Astrocyte (in vitro differentiated cells and primary cell): ENCODE data around the gene CYP2E1.
"Not testable (repeated sequence)": the region's sequence is repeated elsewhere in the genome, so short reads cannot be mapped to it uniquely, and the experiment has no call there.

Experiments
- EZH2 ChIP-seq: IDR thresholded peaks from 2 replicates; pipeline ENCODE4 v1.6.1; 2012; ENCODE audit warnings: mild to moderate bottlenecking, low read length, inconsistent platforms; ENCODE audit not compliant: insufficient read depth
- TF ChIP-seq, protein P1 (sequence below): IDR thresholded peaks from 2 replicates; pipeline ENCODE4 v1.5.1; 2011; ENCODE audit warnings: low read depth, mild to moderate bottlenecking, inconsistent platforms, low read length, moderate library complexity; ENCODE audit not compliant: insufficient read depth

DNA sequence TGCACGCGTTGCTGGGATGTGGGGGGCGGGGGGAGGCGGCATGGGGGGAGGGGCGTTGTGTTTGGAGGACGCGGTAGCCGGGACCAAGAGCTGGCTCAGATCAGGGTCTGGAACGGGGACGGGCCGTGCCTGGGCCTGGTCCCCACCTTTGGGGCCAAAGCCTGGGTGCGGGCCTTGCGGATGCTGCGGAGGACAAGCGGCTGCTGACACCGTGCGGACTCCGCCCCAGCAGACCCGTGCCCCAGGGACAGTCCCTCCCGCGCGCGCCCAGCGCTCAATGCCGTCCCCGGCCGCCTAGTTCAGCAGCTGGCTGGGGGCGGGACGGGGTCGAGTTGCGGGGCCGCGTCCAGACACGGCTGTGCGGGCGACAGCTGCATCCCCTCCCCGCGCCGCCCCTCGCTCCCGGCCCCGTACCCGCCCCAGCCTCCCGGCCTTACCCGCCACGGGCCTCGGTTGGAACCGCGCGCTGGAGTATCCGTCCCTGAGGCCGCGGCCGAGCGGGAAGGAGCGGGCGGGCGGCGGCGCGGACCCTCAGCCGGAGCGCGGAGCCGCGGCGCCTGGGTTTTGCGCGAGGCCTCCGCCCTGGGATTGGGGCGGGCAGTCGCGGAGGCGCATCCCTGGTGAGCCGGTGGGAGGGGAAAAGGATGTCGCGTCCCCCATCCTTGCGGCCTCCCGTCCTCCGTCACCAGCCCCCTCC, 41.8 kb downstream of the CYP2E1 start:
- TF ChIP-seq, protein P1, sequence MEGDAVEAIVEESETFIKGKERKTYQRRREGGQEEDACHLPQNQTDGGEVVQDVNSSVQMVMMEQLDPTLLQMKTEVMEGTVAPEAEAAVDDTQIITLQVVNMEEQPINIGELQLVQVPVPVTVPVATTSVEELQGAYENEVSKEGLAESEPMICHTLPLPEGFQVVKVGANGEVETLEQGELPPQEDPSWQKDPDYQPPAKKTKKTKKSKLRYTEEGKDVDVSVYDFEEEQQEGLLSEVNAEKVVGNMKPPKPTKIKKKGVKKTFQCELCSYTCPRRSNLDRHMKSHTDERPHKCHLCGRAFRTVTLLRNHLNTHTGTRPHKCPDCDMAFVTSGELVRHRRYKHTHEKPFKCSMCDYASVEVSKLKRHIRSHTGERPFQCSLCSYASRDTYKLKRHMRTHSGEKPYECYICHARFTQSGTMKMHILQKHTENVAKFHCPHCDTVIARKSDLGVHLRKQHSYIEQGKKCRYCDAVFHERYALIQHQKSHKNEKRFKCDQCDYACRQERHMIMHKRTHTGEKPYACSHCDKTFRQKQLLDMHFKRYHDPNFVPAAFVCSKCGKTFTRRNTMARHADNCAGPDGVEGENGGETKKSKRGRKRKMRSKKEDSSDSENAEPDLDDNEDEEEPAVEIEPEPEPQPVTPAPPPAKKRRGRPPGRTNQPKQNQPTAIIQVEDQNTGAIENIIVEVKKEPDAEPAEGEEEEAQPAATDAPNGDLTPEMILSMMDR, result not testable (repeated sequence)
- not testable (repeated sequence) for TF ChIP-seq EZH2
